Stimulated activated naive CD4-positive, alpha-beta T cell treated with Interleukin-2 at 50 U/mL for 16 hours (primary cell): Measurements from ENCODE around the gene RSBN1.
"Not testable (repeated sequence)": the region's sequence is repeated elsewhere in the genome, so short reads cannot be mapped to it uniquely, and the experiment has no call there.

Source experiments
- DNase-seq: peaks from one replicate; lab custom pipeline; 2025; lab: John Stamatoyannopoulos, UW

RSBN1 gene

DNA sequence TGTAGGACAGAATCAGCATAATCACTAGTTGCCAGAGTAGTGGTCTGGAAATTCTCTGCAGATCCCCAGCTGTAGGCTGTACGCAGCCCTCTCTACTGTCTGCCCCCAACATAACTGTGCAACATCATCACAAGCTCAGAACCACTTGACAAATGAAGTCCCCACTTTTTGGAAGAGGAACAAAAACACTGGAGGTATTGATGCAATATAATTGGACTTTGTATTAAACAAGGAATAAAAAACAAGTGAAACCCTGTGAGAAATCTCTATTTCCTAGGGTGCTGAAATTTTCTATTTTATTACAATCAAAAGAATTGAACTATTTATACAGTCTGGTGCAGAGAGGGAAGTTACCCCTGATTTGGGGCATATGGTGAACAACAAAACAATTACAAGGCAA is 68.2 kb downstream of the RSBN1 start:
- no peak for DNase-seq

DNA sequence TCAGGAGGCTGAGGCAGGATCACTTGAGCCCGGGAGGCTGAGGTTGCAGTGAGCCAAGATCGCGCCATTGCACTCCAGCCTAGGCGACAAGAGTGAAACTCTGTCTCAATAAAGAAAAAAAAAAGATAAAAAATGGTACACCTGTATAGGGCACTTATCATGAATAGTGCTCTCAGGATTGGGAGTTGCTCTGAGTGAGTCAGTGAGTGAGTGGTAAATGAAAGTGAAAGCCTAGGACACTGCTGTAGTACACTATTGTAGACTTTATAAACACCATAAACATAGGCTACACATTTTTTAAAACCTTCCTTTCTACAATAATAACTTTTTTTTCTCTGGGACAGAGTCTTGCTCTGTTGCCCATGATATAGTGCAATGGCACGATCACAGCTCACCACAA is 69.8 kb downstream of the RSBN1 start:
- no peak for DNase-seq

DNA sequence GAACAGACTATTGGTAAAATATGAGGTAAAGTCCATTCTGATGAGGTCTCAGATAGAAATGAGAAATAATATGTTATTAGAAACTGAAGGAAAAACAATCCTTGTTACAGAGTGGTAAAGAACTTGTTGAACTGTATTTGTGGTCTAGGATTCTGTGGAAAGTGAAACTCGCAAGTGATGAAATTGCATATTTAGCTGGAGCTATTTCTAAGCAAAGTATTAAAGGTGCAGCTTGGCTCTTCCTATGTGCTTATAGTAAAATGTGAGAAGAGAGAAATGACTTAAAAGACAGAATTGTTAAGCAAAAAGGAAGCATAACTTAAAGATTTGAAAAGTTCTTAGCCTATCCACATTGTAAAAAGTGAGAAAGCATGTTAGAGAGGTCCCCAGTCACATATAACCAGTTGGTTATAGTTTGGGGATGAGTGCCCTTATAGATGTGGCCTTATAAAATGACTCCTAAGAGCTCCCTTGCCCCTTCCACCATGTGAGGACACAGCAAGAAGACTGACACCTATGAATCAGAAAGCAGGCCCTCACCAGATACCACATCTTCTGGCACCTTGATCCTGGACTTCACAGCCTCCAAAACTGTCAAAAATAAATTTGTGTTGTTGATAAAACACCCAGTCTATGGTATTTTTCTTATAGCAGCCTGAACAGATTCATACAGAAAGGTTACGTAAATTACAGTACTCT is 77.8 kb downstream of the RSBN1 start:
- DNase-seq = no peak

DNA sequence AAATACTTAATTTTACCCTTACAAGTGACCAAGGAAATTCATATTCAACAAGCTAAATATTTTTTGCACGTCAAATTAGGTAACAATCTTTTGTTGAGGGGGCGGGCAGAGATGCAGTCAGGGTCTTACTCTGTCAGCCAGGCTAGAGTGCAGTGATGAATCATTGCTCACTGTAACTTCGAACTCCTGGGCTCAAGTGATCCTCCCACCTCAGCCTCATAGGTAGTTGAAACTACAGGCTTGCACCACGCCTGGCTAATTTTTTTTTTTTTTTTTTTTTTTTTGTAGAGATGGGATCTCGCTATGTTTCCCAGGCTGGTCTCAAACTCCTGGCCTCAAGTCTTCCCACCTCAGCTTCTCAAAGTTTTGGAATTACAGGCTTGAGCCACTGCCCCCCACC is 79.5 kb downstream of the RSBN1 start:
- DNase-seq = no peak

DNA sequence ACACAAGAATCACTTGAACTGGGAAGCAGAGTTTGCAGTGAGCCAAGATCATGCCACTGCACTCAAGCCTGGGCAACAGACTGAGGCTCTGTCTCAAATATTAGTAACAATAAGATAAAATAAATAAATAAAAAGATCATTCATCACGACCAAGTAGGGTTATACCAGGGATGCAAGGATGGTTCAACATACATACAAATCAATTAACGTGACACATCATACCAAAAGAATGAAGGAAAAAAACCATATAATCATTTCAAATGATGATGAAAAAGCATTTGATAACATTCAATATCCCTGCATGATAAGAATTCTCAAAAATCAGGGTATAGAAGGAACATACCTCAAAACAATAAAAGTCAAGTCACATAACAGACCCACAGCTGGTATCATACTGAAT is 91.3 kb downstream of the RSBN1 start:
- DNase-seq = no peak

DNA sequence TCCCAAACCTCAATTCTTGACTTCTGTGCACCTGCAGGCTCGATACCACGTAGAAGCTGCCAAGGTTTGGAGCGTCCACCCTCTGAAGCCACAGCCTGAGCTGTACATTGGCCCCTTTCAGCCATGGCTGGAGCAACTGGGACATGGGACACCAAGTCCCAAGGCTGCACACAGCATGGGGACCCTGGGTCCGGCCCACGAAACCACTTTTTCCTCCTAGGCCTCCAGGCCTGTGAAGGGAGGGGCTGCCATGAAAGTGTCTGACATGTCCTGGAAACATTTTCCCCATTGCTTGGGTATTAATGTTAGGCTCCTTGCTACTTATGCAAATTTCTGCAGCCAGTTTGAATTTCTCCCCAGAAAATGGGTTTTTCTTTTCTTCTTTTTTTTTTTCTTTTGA is 93.7 kb downstream of the RSBN1 start:
- not testable (repeated sequence) for DNase-seq

DNA sequence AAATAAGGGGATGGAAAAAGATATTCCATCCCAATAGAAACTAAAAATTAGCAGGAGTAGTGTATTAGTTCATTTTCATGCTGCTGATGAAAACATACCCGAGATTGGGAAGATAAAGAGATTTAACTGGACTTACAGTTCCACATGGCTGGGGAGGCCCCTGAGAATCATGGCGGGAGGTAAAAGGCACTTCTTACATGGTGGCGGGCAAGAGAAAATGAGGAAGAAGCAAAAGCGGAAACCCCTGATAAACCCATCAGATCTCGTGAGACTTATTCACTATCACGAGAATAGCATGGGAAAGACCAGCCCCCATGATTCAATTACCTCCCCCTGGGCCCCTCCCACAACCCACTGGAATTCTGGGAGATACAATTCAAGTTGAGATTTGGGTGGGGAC is 94.8 kb downstream of the RSBN1 start:
- not testable (repeated sequence) for DNase-seq

DNA sequence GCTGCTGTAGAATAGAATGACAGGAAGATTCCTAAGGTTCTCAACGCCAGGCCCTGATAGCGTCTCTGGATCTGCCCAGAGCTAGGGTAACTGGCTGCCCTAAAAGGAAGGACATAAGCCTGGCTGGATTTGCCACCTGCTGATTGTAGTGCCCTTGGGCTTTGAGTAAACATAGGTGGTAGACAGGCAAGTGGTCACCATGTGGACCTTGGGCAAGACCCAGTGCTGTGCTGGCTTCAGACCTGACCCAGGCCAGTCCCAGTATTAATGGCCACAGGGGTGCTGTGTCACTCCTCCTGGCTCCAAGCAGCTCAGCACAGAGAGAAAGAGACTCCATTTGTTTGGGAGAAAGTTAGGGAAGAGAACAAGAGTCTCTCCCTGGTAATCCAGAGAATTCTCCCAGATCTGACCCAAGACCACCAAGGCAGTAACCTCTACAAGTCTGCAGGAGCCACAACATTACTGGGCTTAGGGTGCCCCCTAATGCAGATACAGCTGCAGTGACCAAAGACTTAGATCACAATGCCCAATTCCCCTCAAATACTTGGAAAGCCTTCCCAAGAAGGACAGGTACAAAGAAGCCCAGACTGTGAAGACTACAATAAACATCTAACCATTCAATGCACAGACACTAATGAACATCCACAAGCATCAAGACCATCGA is 97.5 kb downstream of the RSBN1 start:
- DNase-seq = no peak
